ENCODE data around the gene MST1. TPM values are rescaled to one million over a fixed set of nuclear protein-coding genes. Genes with fewer than 3 reads are reported as not detected.

Gene MST1
- total RNA-seq, 1 donor from 2014 or later, result 23.7 TPM

GRCh38 chr3:49706456-49707112, 17.3 kb upstream of the MST1 start:
- Histone ChIP-seq H3K27me3 (no peaks in the 10 kb centered on the region), H3K36me3 (peaks cover 33% of the 10 kb centered on the region), H3K4me1 (no peaks in the 10 kb centered on the region), H3K27ac (no peak overlapping the region), H3K9me3 (no peaks in the 10 kb centered on the region), H3K4me3 (no peak overlapping the region)
- DNase-seq, result no peak
- ATAC-seq, result no peak
- intact Hi-C loops (cut with DNase I), result no loop called here
- no peak for TF ChIP-seq CTCF (IDR thresholded peaks at IDR 0.05)

- Histone ChIP-seq H3K27ac (no peak overlapping the region), H3K9me3 (no peaks in the 10 kb centered on the region), H3K4me1 (no peaks in the 10 kb centered on the region), H3K4me3 (no peak overlapping the region), H3K36me3 (peaks cover 32% of the 10 kb centered on the region), H3K27me3 (no peaks in the 10 kb centered on the region)
- no peak for TF ChIP-seq CTCF (IDR thresholded peaks at IDR 0.05)
- intact Hi-C loops (cut with DNase I), result no loop called here
- no peak for ATAC-seq
- DNase-seq, result no peak
Observed at GRCh38 chr3:49705390-49705960, 16.2 kb upstream of the MST1 start.

GRCh38 chr3:49704629-49705028, 15.4 kb upstream of the MST1 start:
- intact Hi-C loops (cut with DNase I), result no loop called here
- no peaks in the 10 kb centered on the region for H3K9me3 ChIP-seq
- peaks cover 40% of the 10 kb centered on the region for H3K36me3 ChIP-seq
- DNase-seq, result no peak
- H3K27ac ChIP-seq, result no peak overlapping the region
- ATAC-seq, result no peak
- no peak overlapping the region for H3K4me3 ChIP-seq
- TF ChIP-seq CTCF (IDR thresholded peaks at IDR 0.05), result no peak
- no peaks in the 10 kb centered on the region for H3K4me1 ChIP-seq
- no peaks in the 10 kb centered on the region for H3K27me3 ChIP-seq

GRCh38 chr3:49703956-49704355, 14.7 kb upstream of the MST1 start:
- no peaks in the 10 kb centered on the region for H3K9me3 ChIP-seq
- no peaks in the 10 kb centered on the region for H3K4me1 ChIP-seq
- H3K36me3 ChIP-seq, result peaks cover 40% of the 10 kb centered on the region
- intact Hi-C loops (cut with DNase I), result no loop called here
- no peak overlapping the region for H3K27ac ChIP-seq
- no peaks in the 10 kb centered on the region for H3K27me3 ChIP-seq
- H3K4me3 ChIP-seq, result no peak overlapping the region
- no peak for ATAC-seq
- TF ChIP-seq CTCF (IDR thresholded peaks at IDR 0.05), result no peak
- no peak for DNase-seq

- peak; percentile 80 for TF ChIP-seq CTCF (IDR thresholded peaks at IDR 0.05)
- Histone ChIP-seq H3K9me3 (no peaks in the 10 kb centered on the region), H3K27me3 (no peaks in the 10 kb centered on the region), H3K27ac (no peak overlapping the region), H3K36me3 (peaks cover 40% of the 10 kb centered on the region), H3K4me3 (no peak overlapping the region), H3K4me1 (no peaks in the 10 kb centered on the region)
- DNase-seq, result no peak
- peak; percentile 85 for ATAC-seq
- intact Hi-C loops (cut with DNase I), result no loop called here
Observed at GRCh38 chr3:49703443-49703927, 14.2 kb upstream of the MST1 start.

Measured in upper lobe of right lung (tissue), 1 donor.